Nephron (organoid): Measurements from ENCODE around the gene ATAD5.
"Not testable (repeated sequence)": the region's sequence is repeated elsewhere in the genome, so short reads cannot be mapped to it uniquely, and the experiment has no call there.

Experiments used
- H3K27ac Mint-ChIP-seq, 3 experiments: 2 replicates each; pipeline ENCODE4 v1.8.0; 2020; ENCODE audit warnings: mixed read lengths in 3 of 3, mild to moderate bottlenecking in 2 of 3, moderate library complexity in 1 of 3
- H3K27me3 Mint-ChIP-seq: 2 replicates; pipeline ENCODE4 v1.8.0; 2021; ENCODE audit warnings: low read depth, mild to moderate bottlenecking, moderate library complexity, mixed read lengths
- H3K36me3 Mint-ChIP-seq: 2 replicates; pipeline ENCODE4 v1.8.0; 2020; ENCODE audit warnings: low read depth, mixed read lengths
- H3K4me1 Mint-ChIP-seq: 2 replicates; pipeline ENCODE4 v1.8.0; 2020; ENCODE audit warnings: mixed read lengths
- H3K4me3 Mint-ChIP-seq, 3 experiments: 2 replicates each; pipeline ENCODE4 v1.8.0; 2020; ENCODE audit warnings: mild to moderate bottlenecking in 3 of 3, mixed read lengths in 3 of 3, moderate library complexity in 2 of 3
- H3K9me3 Mint-ChIP-seq: 2 replicates; pipeline ENCODE4 v1.8.0; 2020; ENCODE audit warnings: mixed read lengths
- CTCF ChIP-seq, 3 experiments: fragments of 200-600 bp; sonication (generic); IDR thresholded peaks; one replicate each; pipeline ENCODE4 v1.5.0; 2021; ENCODE audit warnings: antibody characterized with exemption in 3 of 3; ENCODE audit not compliant: unreplicated experiment in 3 of 3

Gene ATAD5

DNA sequence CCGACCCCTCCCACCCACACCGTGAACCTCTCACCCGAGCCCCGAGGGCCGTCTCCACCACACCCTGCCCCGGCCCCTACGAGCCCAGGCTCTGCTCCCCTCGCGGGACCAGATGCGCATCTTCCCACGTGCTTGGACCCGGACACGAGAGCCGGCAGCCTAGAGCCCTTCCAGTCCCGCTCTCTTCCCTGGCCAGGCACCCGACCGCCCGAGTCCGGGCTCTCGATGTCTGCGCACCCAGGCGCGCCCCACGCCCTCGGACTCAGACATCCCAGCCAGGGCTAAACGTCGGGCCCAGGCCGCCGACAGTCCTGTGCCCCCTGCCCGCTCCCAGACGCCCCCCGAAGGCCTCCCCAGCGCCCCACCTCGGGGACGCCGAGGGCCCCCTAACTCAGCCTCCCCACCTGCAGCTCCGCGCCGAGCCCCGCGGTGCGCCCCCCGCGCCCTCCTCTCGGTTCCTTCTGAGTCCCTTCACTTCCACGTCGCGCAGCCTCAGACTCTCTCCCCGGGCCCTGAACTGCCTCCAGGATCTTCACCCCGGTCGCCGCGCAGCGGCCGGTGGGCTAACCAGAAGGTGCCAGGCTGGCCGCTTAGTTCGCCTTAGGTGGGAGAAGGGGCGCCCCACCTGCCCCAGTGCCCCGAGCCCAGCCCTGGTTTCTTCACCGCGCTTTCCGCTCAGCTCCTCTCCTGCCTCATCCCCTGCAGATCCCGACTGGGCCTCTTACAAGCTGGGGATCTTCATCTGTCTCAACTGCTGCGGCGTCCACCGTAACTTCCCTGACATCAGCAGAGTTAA is 90.7 kb downstream of the ATAD5 start:
- H3K9me3 Mint-ChIP-seq: no peaks in the 10 kb centered on the region
- H3K4me1 Mint-ChIP-seq: peaks cover 13% of the 10 kb centered on the region
- no peaks in the 10 kb centered on the region for H3K36me3 Mint-ChIP-seq
- no peak for TF ChIP-seq CTCF (IDR thresholded peaks at IDR 0.05; ENCODE audit: unreplicated experiment in 3 of 3)
- peaks cover 89% of the 10 kb centered on the region for H3K27me3 Mint-ChIP-seq
- H3K4me3 Mint-ChIP-seq: peak overlapping the region; percentile 78 to 83 (median 80)
- H3K27ac Mint-ChIP-seq: no peak overlapping the region

GRCh38 chr17:30924341-30924740 is 92.6 kb downstream of the ATAD5 start:
- H3K4me1 Mint-ChIP-seq: peaks cover 13% of the 10 kb centered on the region
- no peaks in the 10 kb centered on the region for H3K9me3 Mint-ChIP-seq
- H3K27me3 Mint-ChIP-seq: peaks cover 80% of the 10 kb centered on the region
- H3K4me3 Mint-ChIP-seq: peak overlapping the region in 2 of 3 experiments; percentile 15 to 38
- TF ChIP-seq CTCF (IDR thresholded peaks at IDR 0.05; ENCODE audit: unreplicated experiment in 3 of 3): no peak
- no peak overlapping the region for H3K27ac Mint-ChIP-seq
- H3K36me3 Mint-ChIP-seq: no peaks in the 10 kb centered on the region

- Mint-ChIP-seq H3K4me3 (no peak overlapping the region), H3K27me3 (peaks cover 67% of the 10 kb centered on the region), H3K36me3 (no peaks in the 10 kb centered on the region), H3K4me1 (peaks cover 6% of the 10 kb centered on the region), H3K27ac (no peak overlapping the region), H3K9me3 (no peaks in the 10 kb centered on the region)
- TF ChIP-seq CTCF (IDR thresholded peaks at IDR 0.05; ENCODE audit: unreplicated experiment in 3 of 3): no peak
Observed at GRCh38 chr17:30926516-30926915, 94.8 kb downstream of the ATAD5 start.

- no peak overlapping the region for H3K27ac Mint-ChIP-seq
- TF ChIP-seq CTCF (IDR thresholded peaks at IDR 0.05; ENCODE audit: unreplicated experiment in 3 of 3): no peak
- peaks cover 57% of the 10 kb centered on the region for H3K27me3 Mint-ChIP-seq
- H3K4me3 Mint-ChIP-seq: no peak overlapping the region
- H3K9me3 Mint-ChIP-seq: no peaks in the 10 kb centered on the region
- peaks cover 3% of the 10 kb centered on the region for H3K4me1 Mint-ChIP-seq
- H3K36me3 Mint-ChIP-seq: no peaks in the 10 kb centered on the region
Observed at GRCh38 chr17:30927756-30928155, 96.0 kb downstream of the ATAD5 start.

GRCh38 chr17:30928584-30928983 is 96.8 kb downstream of the ATAD5 start:
- Mint-ChIP-seq H3K4me3 (no peak overlapping the region), H3K9me3 (no peaks in the 10 kb centered on the region), H3K27me3 (peaks cover 49% of the 10 kb centered on the region), H3K36me3 (no peaks in the 10 kb centered on the region), H3K4me1 (no peaks in the 10 kb centered on the region), H3K27ac (no peak overlapping the region)
- no peak for TF ChIP-seq CTCF (IDR thresholded peaks at IDR 0.05; ENCODE audit: unreplicated experiment in 3 of 3)

DNA sequence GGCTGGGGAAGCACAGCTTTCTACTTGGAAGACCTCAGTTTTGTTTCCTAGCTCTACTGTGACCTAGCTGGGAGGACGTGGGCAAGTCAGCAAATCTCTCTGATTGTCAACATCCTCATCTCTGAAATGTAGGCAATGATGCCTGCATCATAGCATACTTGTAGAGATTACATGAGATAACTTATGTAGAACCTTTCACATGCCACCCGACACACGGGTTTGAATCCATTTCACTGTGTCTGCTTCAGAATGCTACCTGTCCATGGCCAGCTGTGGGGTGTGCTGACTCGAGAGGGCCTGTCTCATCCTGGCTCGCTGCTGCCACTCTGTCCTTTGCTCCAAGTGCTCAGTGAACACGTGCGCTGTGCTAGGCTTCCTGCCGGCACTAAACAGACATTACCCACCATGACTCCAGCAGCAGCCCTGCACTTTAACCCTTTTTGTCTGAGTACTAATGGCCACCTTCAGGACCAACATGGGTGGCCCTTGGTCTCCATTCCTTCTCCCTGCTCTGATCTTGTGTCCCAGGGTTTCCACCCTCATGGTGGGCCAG is 97.4 kb downstream of the ATAD5 start:
- Mint-ChIP-seq H3K27me3 (peaks cover 43% of the 10 kb centered on the region), H3K4me1 (no peaks in the 10 kb centered on the region), H3K9me3 (no peaks in the 10 kb centered on the region), H3K4me3 (no peak overlapping the region), H3K36me3 (no peaks in the 10 kb centered on the region), H3K27ac (no peak overlapping the region)
- no peak for TF ChIP-seq CTCF (IDR thresholded peaks at IDR 0.05; ENCODE audit: unreplicated experiment in 3 of 3)

- not testable (repeated sequence) for H3K9me3 Mint-ChIP-seq, H3K4me3 Mint-ChIP-seq, H3K4me1 Mint-ChIP-seq, H3K36me3 Mint-ChIP-seq, H3K27ac Mint-ChIP-seq
- peaks cover 36% of the 10 kb centered on the region for H3K27me3 Mint-ChIP-seq
Observed at GRCh38 chr17:30929861-30930260, 98.1 kb downstream of the ATAD5 start.
